Liver (tissue), 9 donors: Measurements from ENCODE around the gene SPART. TPM values are rescaled to one million over a fixed set of nuclear protein-coding genes. Genes with fewer than 3 reads are reported as not detected.
A peak's percentile ranks its signal among the peaks of the same experiment; 100 is the strongest.

Experiments
- DNase-seq: peaks from one replicate; pipeline ENCODE4 v3.0.0-alpha.2; 2017; ENCODE audit warnings: low spot score
- H3K27ac ChIP-seq, 2 donors: one replicate each; pipeline ENCODE4 v1.7.0; 2013; ENCODE audit warnings: inconsistent platforms in 2 of 2, low read length in 2 of 2, control low read depth in 1 of 2, low read depth in 1 of 2, mild to moderate bottlenecking in 1 of 2
- H3K27me3 ChIP-seq, 4 donors: one replicate each; pipeline versions ENCODE4 v1.6.1 to v1.7.0; 2013; ENCODE audit warnings: low read length in 3 of 4, inconsistent platforms in 1 of 4, mild to moderate bottlenecking in 1 of 4, moderate library complexity in 1 of 4; ENCODE audit not compliant: control insufficient read depth in 4 of 4, insufficient read depth in 4 of 4
- H3K36me3 ChIP-seq, 4 donors: one replicate each; pipeline versions ENCODE4 v1.6.1 to v1.7.0; 2013; ENCODE audit warnings: low read length in 3 of 4, mild to moderate bottlenecking in 3 of 4, low read depth in 1 of 4, moderate library complexity in 1 of 4; ENCODE audit not compliant: control insufficient read depth in 4 of 4, insufficient read depth in 3 of 4
- H3K4me1 ChIP-seq, 4 donors: one replicate each; pipeline versions ENCODE4 v1.6.1 to v1.7.0; 2013; ENCODE audit warnings: low read length in 3 of 4, mild to moderate bottlenecking in 3 of 4, moderate library complexity in 1 of 4; ENCODE audit not compliant: control insufficient read depth in 4 of 4, insufficient read depth in 4 of 4
- H3K4me3 ChIP-seq, 3 donors: one replicate each; pipeline versions ENCODE4 v1.6.1 to v1.7.0; 2013; ENCODE audit warnings: low read length in 3 of 3, control low read depth in 1 of 3, low read depth in 1 of 3, mild to moderate bottlenecking in 1 of 3
- H3K9ac ChIP-seq, 2 donors: one replicate each; pipeline ENCODE4 v1.7.0; 2013; ENCODE audit warnings: low read length in 2 of 2, mild to moderate bottlenecking in 2 of 2, moderate library complexity in 2 of 2, control low read depth in 1 of 2, low read depth in 1 of 2
- H3K9me3 ChIP-seq, 4 donors: one replicate each; pipeline versions ENCODE4 v1.6.1 to v1.7.0; 2013; ENCODE audit warnings: low read length in 3 of 4; ENCODE audit not compliant: control insufficient read depth in 4 of 4
- ATF3 ChIP-seq: IDR thresholded peaks from 2 replicates; pipeline ENCODE4 v1.6.1; 2016; ENCODE audit warnings: antibody characterized with exemption
- CTCF ChIP-seq: fragments of 150-350 bp; IDR thresholded peaks from 2 replicates; pipeline ENCODE4 v1.5.1; 2017; ENCODE audit warnings: improper control_type of control experiment, low read depth, low read length; ENCODE audit not compliant: missing input control
- EGR1 ChIP-seq, 2 donors: IDR thresholded peaks; 2 replicates each; pipeline ENCODE4 v1.6.1; 2016 to 2018; ENCODE audit warnings: antibody characterized with exemption in 2 of 2, low read depth in 2 of 2
- FOXA1 ChIP-seq: IDR thresholded peaks from 2 replicates; pipeline ENCODE4 v1.6.1; 2016; ENCODE audit warnings: antibody characterized with exemption
- FOXA2 ChIP-seq: IDR thresholded peaks from 2 replicates; pipeline ENCODE4 v1.6.1; 2016; ENCODE audit warnings: antibody characterized with exemption
- GABPA ChIP-seq, 2 donors: IDR thresholded peaks in 1 of 2; conservative IDR thresholded peaks in 1 of 2; 2 replicates each; pipeline ENCODE4 v1.6.1; 2016; ENCODE audit warnings: antibody characterized with exemption in 2 of 2, mild to moderate bottlenecking in 1 of 2, moderate library complexity in 1 of 2
- HNF4A ChIP-seq, 2 donors: conservative IDR thresholded peaks; 2 replicates each; pipeline ENCODE4 v1.6.1; 2016; ENCODE audit warnings: antibody characterized with exemption in 2 of 2, mild to moderate bottlenecking in 2 of 2
- JUND ChIP-seq, 2 donors: IDR thresholded peaks; 2 replicates each; pipeline ENCODE4 v1.6.1; 2016; ENCODE audit warnings: antibody characterized with exemption in 2 of 2
- SP1 ChIP-seq: IDR thresholded peaks from 2 replicates; pipeline ENCODE4 v1.6.1; 2018; ENCODE audit warnings: antibody characterized with exemption, mild to moderate bottlenecking
- TAF1 ChIP-seq: conservative IDR thresholded peaks from 2 replicates; pipeline ENCODE4 v1.6.1; 2016; ENCODE audit warnings: antibody characterized with exemption, mild to moderate bottlenecking
- WGBS: extraction: QIAGEN DNeasy Blood & Tissue Kit; methylation state at CpG from one replicate; pipeline ENCODE4 v1.1.7; 2013; 5-methylcytosine and 5-hydroxymethylcytosine counted together
- polyA plus RNA-seq, 2 donors: library from polyadenylated mRNA; stranded (reverse) in 1 of 2; unstranded in 1 of 2; fragments of 200-250 nt in 1 of 2; fragments of >200 nt in 1 of 2; fragmentation: Nextera tagmentation in 1 of 2; extraction: Ambion mirVana in 1 of 2; gene quantifications; one replicate each; pipeline versions ENCODE4 v1.2.1 to v1.2.3, GENCODE V29; 2013 to 2015
- total RNA-seq, 2 donors: library from RNA; depleted of rRNA; stranded (reverse); fragments of >200 nt; gene quantifications; one replicate each; pipeline ENCODE4 v1.2.3, GENCODE V29; 2014
- TF ChIP-seq, protein P1 (sequence below): IDR thresholded peaks from 2 replicates; pipeline ENCODE4 v1.6.1; 2016; ENCODE audit warnings: antibody characterized with exemption, mild to moderate bottlenecking
- donor health status: healthy.
- donor health status: healthy.
- donor health status: healthy.
- donor health status: healthy.
- donor health status: healthy.

The SPART gene
- total and polyA plus RNA-seq, 4 donors = 6.9 to 15.3 (median 11.0) TPM

DNA sequence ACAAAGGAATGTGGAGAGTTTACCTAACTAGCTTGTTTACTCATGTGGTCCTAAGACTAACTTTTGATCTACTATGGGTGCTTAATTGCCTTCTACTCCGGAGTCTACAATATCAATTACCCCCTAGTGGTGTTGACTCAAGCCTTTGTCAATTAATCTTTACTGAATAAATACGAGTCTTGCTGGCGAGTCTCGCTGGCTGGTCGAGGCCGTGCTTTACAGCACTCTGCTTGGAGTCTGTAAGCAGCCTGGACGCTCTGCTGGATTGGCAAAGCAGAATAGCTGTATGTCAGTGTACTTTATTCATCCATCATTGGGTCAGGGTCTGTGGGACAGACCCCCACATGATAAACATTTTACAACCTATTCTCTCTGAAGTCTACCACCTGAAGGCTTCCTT is 9.9 kb upstream of the SPART start:
- H3K4me1 ChIP-seq = peaks cover 0 to 27% (median 23%) of the 10 kb centered on the region in 4 donors
- no peaks in the 10 kb centered on the region for H3K36me3 ChIP-seq
- no peak overlapping the region for H3K9ac ChIP-seq
- H3K27ac ChIP-seq = peak overlapping the region in 1 of 2 donors; percentile 68
- WGBS = 60% methylated on average over 7 of the region's 7 CpGs
- H3K9me3 ChIP-seq = no peaks in the 10 kb centered on the region
- TF ChIP-seq CTCF (no peak), FOXA2 (no peak), JUND (IDR thresholded peaks at IDR 0.05) (no peak), GABPA (IDR thresholded peaks at IDR 0.05 in 1 of 2, conservative IDR thresholded peaks at IDR 0.05 in 1 of 2) (no peak), EGR1 (IDR thresholded peaks at IDR 0.05; ENCODE audit: low read depth in 2 of 2) (no peak), FOXA1 (no peak), SP1 (no peak), ATF3 (no peak), TAF1 (no peak)
- TF ChIP-seq, protein P1, sequence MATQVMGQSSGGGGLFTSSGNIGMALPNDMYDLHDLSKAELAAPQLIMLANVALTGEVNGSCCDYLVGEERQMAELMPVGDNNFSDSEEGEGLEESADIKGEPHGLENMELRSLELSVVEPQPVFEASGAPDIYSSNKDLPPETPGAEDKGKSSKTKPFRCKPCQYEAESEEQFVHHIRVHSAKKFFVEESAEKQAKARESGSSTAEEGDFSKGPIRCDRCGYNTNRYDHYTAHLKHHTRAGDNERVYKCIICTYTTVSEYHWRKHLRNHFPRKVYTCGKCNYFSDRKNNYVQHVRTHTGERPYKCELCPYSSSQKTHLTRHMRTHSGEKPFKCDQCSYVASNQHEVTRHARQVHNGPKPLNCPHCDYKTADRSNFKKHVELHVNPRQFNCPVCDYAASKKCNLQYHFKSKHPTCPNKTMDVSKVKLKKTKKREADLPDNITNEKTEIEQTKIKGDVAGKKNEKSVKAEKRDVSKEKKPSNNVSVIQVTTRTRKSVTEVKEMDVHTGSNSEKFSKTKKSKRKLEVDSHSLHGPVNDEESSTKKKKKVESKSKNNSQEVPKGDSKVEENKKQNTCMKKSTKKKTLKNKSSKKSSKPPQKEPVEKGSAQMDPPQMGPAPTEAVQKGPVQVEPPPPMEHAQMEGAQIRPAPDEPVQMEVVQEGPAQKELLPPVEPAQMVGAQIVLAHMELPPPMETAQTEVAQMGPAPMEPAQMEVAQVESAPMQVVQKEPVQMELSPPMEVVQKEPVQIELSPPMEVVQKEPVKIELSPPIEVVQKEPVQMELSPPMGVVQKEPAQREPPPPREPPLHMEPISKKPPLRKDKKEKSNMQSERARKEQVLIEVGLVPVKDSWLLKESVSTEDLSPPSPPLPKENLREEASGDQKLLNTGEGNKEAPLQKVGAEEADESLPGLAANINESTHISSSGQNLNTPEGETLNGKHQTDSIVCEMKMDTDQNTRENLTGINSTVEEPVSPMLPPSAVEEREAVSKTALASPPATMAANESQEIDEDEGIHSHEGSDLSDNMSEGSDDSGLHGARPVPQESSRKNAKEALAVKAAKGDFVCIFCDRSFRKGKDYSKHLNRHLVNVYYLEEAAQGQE = no peak
- no peak overlapping the region for H3K4me3 ChIP-seq
- DNase-seq = no peak
- H3K27me3 ChIP-seq = no peaks in the 10 kb centered on the region

GRCh38 chr13:36355632-36356031 is 9.4 kb upstream of the SPART start:
- WGBS = 61% methylated on average over 2 of the region's 2 CpGs
- H3K27me3 ChIP-seq = no peaks in the 10 kb centered on the region
- H3K9ac ChIP-seq = no peak overlapping the region
- no peak for DNase-seq
- TF ChIP-seq HNF4A (conservative IDR thresholded peaks at IDR 0.05) = peak in 1 of 2 donors; percentile 18
- no peak for TF ChIP-seq ATF3
- peak overlapping the region in 1 of 2 donors; percentile 68 for H3K27ac ChIP-seq
- no peaks in the 10 kb centered on the region for H3K36me3 ChIP-seq
- no peak overlapping the region for H3K4me3 ChIP-seq
- H3K9me3 ChIP-seq = no peaks in the 10 kb centered on the region
- peaks cover 0 to 27% (median 23%) of the 10 kb centered on the region in 4 donors for H3K4me1 ChIP-seq
